A673 (cell line): ENCODE data around the gene DUSP18. TPM values are rescaled to one million over a fixed set of nuclear protein-coding genes. Genes with fewer than 3 reads are reported as not detected.
"Not testable (repeated sequence)": the region's sequence is repeated elsewhere in the genome, so short reads cannot be mapped to it uniquely, and the experiment has no call there.

ENCODE experiments used
- BruUV-seq: library from RNA; stranded (reverse); fragments of 400-500 nt; replicated peaks from 2 replicates; lab custom pipeline; 2021; lab: Mats Ljungman, UMichigan
- CTCF ChIA-PET: fragments of 300-600 bp; sonication (Branson Sonifier 250); formaldehyde crosslinking; loops from one replicate; lab custom pipeline; 2022; ENCODE audit warnings: antibody characterized with exemption; lab: Charles Lee
- POLR2A ChIA-PET: fragments of 300-600 bp; sonication (Branson Sonifier 250); formaldehyde crosslinking; loops from one replicate; lab custom pipeline; 2022; ENCODE audit warnings: antibody characterized with exemption; ENCODE audit not compliant: low non-redundant PET; lab: Charles Lee
- DNase-seq: peaks from one replicate; pipeline ENCODE4 v3.0.0-alpha.2; 2015; ENCODE audit warnings: low spot score
- H3K27ac ChIP-seq: fragments of 200-600 bp; sonication (generic); 2 replicates; pipeline ENCODE4 v1.5.1; 2016; ENCODE audit warnings: mixed run types, low read depth, mild to moderate bottlenecking, mixed read lengths, antibody characterized with exemption, low read length; ENCODE audit not compliant: poor library complexity, severe bottlenecking
- H3K27me3 ChIP-seq: fragments of 200-600 bp; sonication (generic); replicated peaks from 2 replicates; pipeline ENCODE4 v1.6.1; 2017; ENCODE audit warnings: mixed run types, low read depth, mild to moderate bottlenecking, mixed read lengths, antibody characterized with exemption, low read length; ENCODE audit not compliant: insufficient read depth, poor library complexity
- H3K36me3 ChIP-seq: fragments of 200-600 bp; sonication (generic); 2 replicates; pipeline ENCODE4 v1.6.1; 2016; ENCODE audit warnings: mixed run types, mild to moderate bottlenecking, mixed read lengths, antibody characterized with exemption, low read length; ENCODE audit not compliant: insufficient read depth, poor library complexity, severe bottlenecking
- H3K4me1 ChIP-seq: fragments of 200-600 bp; sonication (generic); 2 replicates; pipeline ENCODE4 v1.6.1; 2017; ENCODE audit warnings: mixed run types, mild to moderate bottlenecking, mixed read lengths, antibody characterized with exemption, low read length; ENCODE audit not compliant: insufficient read depth, poor library complexity, severe bottlenecking
- H3K4me3 ChIP-seq: fragments of 200-600 bp; sonication (generic); 2 replicates; pipeline ENCODE4 v1.5.1; 2016; ENCODE audit warnings: low read depth, mixed run types, mild to moderate bottlenecking, mixed read lengths, low read length; ENCODE audit not compliant: poor library complexity, severe bottlenecking
- H3K9me3 ChIP-seq: fragments of 200-600 bp; sonication (generic); 2 replicates; pipeline ENCODE4 v1.6.1; 2016; ENCODE audit warnings: mixed run types, low read depth, mild to moderate bottlenecking, mixed read lengths, antibody characterized with exemption, low read length; ENCODE audit not compliant: poor library complexity, severe bottlenecking
- CTCF ChIP-seq: fragments of 300-800, 200-600 bp; sonication (generic); conservative IDR thresholded peaks from 2 replicates; pipeline ENCODE4 v1.5.1; 2017; ENCODE audit warnings: low read depth, mild to moderate bottlenecking, antibody characterized with exemption, low read length, moderate library complexity, mixed read lengths
- EZH2 ChIP-seq: fragments of 200-600 bp; sonication (generic); IDR thresholded peaks from 2 replicates; pipeline ENCODE4 v1.6.1; 2017; ENCODE audit warnings: borderline replicate concordance, low read depth, mild to moderate bottlenecking, mixed read lengths, antibody characterized with exemption, low read length; ENCODE audit not compliant: poor library complexity, severe bottlenecking
- intact Hi-C: fragments of 100-400 bp; cut with micrococcal nuclease; formaldehyde crosslinking; loops from one replicate; pipeline ENCODE4 v1.10.0; 2022; ENCODE audit not compliant: unreplicated experiment
- total RNA-seq: library from RNA; stranded (reverse); gene quantifications from 2 replicates; pipeline ENCODE4 v1.2.3, GENCODE V29; 2021

The DUSP18 gene
- total RNA-seq, 1 experiment from 2014 or later, result 5.2 TPM

DNA sequence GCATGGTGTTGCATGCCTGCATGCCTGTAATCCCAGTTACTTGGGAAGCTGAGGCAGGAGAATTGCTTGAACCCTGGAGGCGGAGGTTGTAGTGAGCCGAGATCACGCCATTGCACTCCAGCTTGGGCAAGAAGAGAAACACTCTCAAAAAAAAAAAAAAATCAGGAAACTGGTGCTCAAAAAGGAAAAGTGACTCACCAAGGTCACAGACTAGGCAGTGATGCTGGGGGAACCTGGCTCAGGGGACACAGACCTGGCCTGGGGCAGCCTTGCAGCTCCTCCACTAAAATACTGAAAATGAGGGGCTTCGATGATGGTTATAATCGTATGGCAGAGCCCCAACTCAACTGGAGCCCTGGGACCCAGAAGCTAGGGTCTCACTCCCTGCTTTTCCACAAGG is 40.2 kb downstream of the DUSP18 start:
- Histone ChIP-seq H3K27ac (no peak overlapping the region), H3K9me3 (no peaks in the 10 kb centered on the region), H3K36me3 (no peaks in the 10 kb centered on the region), H3K4me1 (no peaks in the 10 kb centered on the region), H3K4me3 (no peak overlapping the region), H3K27me3 (no peaks in the 10 kb centered on the region)
- intact Hi-C loops, result no loop called here
- no peak for DNase-seq
- ChIA-PET POLR2A (interaction anchor here (0.7 kb wide), 1 partner anchor 184 kb away, joined by 3 read pairs; no protein-coding TSS in a partner anchor), CTCF (no interaction called here)
- BruUV-seq, result no TSS peak
- TF ChIP-seq CTCF (no peak), EZH2 (no peak)

GRCh38 chr22:30626413-30626812 is 41.3 kb downstream of the DUSP18 start:
- TF ChIP-seq CTCF (no peak), EZH2 (no peak)
- Histone ChIP-seq H3K4me1 (no peaks in the 10 kb centered on the region), H3K9me3 (no peaks in the 10 kb centered on the region), H3K27ac (no peak overlapping the region), H3K4me3 (no peak overlapping the region), H3K27me3 (no peaks in the 10 kb centered on the region), H3K36me3 (no peaks in the 10 kb centered on the region)
- BruUV-seq, result no TSS peak
- intact Hi-C loops, result no loop called here
- ChIA-PET CTCF (no interaction called here), POLR2A (no interaction called here)
- DNase-seq, result no peak

- H3K9me3 ChIP-seq, H3K27ac ChIP-seq, H3K4me1 ChIP-seq, BruUV-seq, POLR2A ChIA-PET, H3K27me3 ChIP-seq, H3K4me3 ChIP-seq, intact Hi-C loops, DNase-seq, H3K36me3 ChIP-seq, CTCF ChIA-PET: not testable (repeated sequence)
Observed at GRCh38 chr22:30619909-30620308, 47.8 kb downstream of the DUSP18 start.

GRCh38 chr22:30617819-30618218 is 49.9 kb downstream of the DUSP18 start:
- no peaks in the 10 kb centered on the region for H3K36me3 ChIP-seq
- CTCF ChIA-PET, result no interaction called here

More at GRCh38 chr22:30617819-30618218, 49.9 kb downstream of the DUSP18 start:
- no peaks in the 10 kb centered on the region for H3K9me3 ChIP-seq
- no peaks in the 10 kb centered on the region for H3K4me1 ChIP-seq
- no peak overlapping the region for H3K27ac ChIP-seq
- intact Hi-C loops, result no loop called here
- H3K27me3 ChIP-seq, result no peaks in the 10 kb centered on the region
- H3K4me3 ChIP-seq, result no peak overlapping the region
- no TSS peak for BruUV-seq
- DNase-seq, result no peak
- TF ChIP-seq CTCF, result no peak
- no peak for TF ChIP-seq EZH2
- POLR2A ChIA-PET, result no interaction called here
